SK-N-SH (cell line): ENCODE data around the gene MRPL10. TPM values are rescaled to one million over a fixed set of nuclear protein-coding genes. Genes with fewer than 3 reads are reported as not detected.

ENCODE experiments used
- CTCF ChIA-PET: fragments of 300-600, 350-600 bp; formaldehyde crosslinking; extraction: SDS; loops from one replicate; lab custom pipeline; 2021; lab: Yijun Ruan, JAX
- POLR2A ChIA-PET: fragments of 350-600 bp; sonication (Branson Sonifier 250); formaldehyde crosslinking; extraction: SDS; loops from one replicate; lab custom pipeline; 2020; ENCODE audit warnings: antibody characterized with exemption, inconsistent platforms; lab: Yijun Ruan, JAX
- DNase-seq: peaks from one replicate; pipeline ENCODE4 v3.0.0; 2012
- H2AFZ ChIP-seq: fragments of 200-600 bp; sonication (generic); 2 replicates; pipeline ENCODE4 v1.8.1; 2016; ENCODE audit warnings: antibody characterized with exemption, mild to moderate bottlenecking, low read depth
- H3F3A ChIP-seq: fragments of 200-600 bp; sonication (generic); replicated peaks from 2 replicates; pipeline ENCODE3; 2016; ENCODE audit warnings: antibody characterized with exemption, mild to moderate bottlenecking; ENCODE audit not compliant: insufficient read depth
- H3K27ac ChIP-seq, 2 experiments: fragments of 200-500 bp in 1 of 2; fragments of 200-600 bp in 1 of 2; sonication (Bioruptor generic) in 1 of 2; sonication (generic), shearing (Covaris generic) in 1 of 2; 2 replicates each; pipeline versions ENCODE4 v1.5.1 to v1.6.1; 2014 to 2016; ENCODE audit warnings: low read depth in 2 of 2, inconsistent platforms in 1 of 2, low read length in 1 of 2, mild to moderate bottlenecking in 1 of 2, mixed read lengths in 1 of 2
- H3K27me3 ChIP-seq: fragments of 200-600 bp; sonication (generic), shearing (Covaris generic); 2 replicates; pipeline ENCODE4 v1.6.1; 2016; ENCODE audit warnings: mixed run types; ENCODE audit not compliant: insufficient read depth
- H3K36me3 ChIP-seq, 2 experiments: fragments of 200-500 bp in 1 of 2; fragments of 200-600 bp in 1 of 2; sonication (Bioruptor generic) in 1 of 2; sonication (generic) in 1 of 2; replicated peaks in 1 of 2; 2 replicates each; pipeline versions ENCODE3 to v1.5.1; 2014 to 2016; ENCODE audit warnings: low read length in 1 of 2, mild to moderate bottlenecking in 1 of 2; ENCODE audit not compliant: insufficient read depth in 2 of 2, control insufficient read depth in 1 of 2
- H3K4me1 ChIP-seq, 2 experiments: fragments of 200-500 bp in 1 of 2; fragments of 200-600 bp in 1 of 2; sonication (Bioruptor generic) in 1 of 2; sonication (generic), shearing (Covaris generic) in 1 of 2; 2 replicates each; pipeline versions ENCODE4 v1.5.1 to v1.6.1; 2014 to 2016; ENCODE audit warnings: low read depth in 1 of 2, low read length in 1 of 2, mixed run types in 1 of 2; ENCODE audit not compliant: insufficient read depth in 2 of 2, control insufficient read depth in 1 of 2
- H3K4me2 ChIP-seq: fragments of 200-600 bp; sonication (generic), shearing (Covaris generic); 2 replicates; pipeline ENCODE4 v1.6.1; 2017; ENCODE audit warnings: mixed run types
- H3K4me3 ChIP-seq, 2 experiments: fragments of 200-500 bp in 1 of 2; fragments of 200-600 bp in 1 of 2; sonication (Bioruptor generic) in 1 of 2; sonication (generic), shearing (Covaris generic) in 1 of 2; 2 replicates each; pipeline versions ENCODE4 v1.5.1 to v1.8.1; 2014 to 2016; ENCODE audit warnings: low read depth in 2 of 2, inconsistent platforms in 1 of 2, low read length in 1 of 2, mild to moderate bottlenecking in 1 of 2, mixed read lengths in 1 of 2, moderate library complexity in 1 of 2
- H3K79me2 ChIP-seq: fragments of 200-600 bp; sonication (generic); 2 replicates; pipeline ENCODE4 v1.8.1; 2017; ENCODE audit warnings: mild to moderate bottlenecking; ENCODE audit not compliant: insufficient read depth
- H3K9ac ChIP-seq: fragments of 200-600 bp; sonication (generic); 2 replicates; pipeline ENCODE4 v1.6.1; 2017; ENCODE audit warnings: mixed run types
- H3K9me2 ChIP-seq: fragments of 200-600 bp; sonication (generic); 2 replicates; pipeline ENCODE4 v1.6.1; 2017; ENCODE audit warnings: mixed run types
- H3K9me3 ChIP-seq: fragments of 200-600 bp; sonication (generic); 2 replicates; pipeline ENCODE4 v1.6.1; 2017; ENCODE audit warnings: mixed run types, mild to moderate bottlenecking, moderate library complexity
- H4K20me1 ChIP-seq: fragments of 200-600 bp; sonication (generic); 2 replicates; pipeline ENCODE4 v1.6.1; 2017; ENCODE audit warnings: mild to moderate bottlenecking, mixed run types; ENCODE audit not compliant: insufficient read depth
- CTCF ChIP-seq: fragments of 200-600 bp; sonication (generic); IDR thresholded peaks from 2 replicates; pipeline ENCODE4 v1.6.1; 2017; ENCODE audit warnings: antibody characterized with exemption, mild to moderate bottlenecking, moderate library complexity
- ELF1 ChIP-seq: IDR thresholded peaks from 2 replicates; pipeline ENCODE4 v1.4.0; 2012
- EP300 ChIP-seq, 2 experiments: IDR thresholded peaks; 2 replicates each; pipeline versions ENCODE4 v1.4.0 to v1.6.1; 2012; ENCODE audit warnings: borderline replicate concordance in 1 of 2, low read depth in 1 of 2, low read length in 1 of 2
- EZH2phosphoT487 ChIP-seq: fragments of 200-600 bp; sonication (generic); IDR thresholded peaks from 2 replicates; pipeline ENCODE4 v1.6.1; 2017; ENCODE audit warnings: low read depth, mixed run types, mild to moderate bottlenecking, antibody characterized with exemption, moderate library complexity, borderline replicate concordance
- FOSL2 ChIP-seq: IDR thresholded peaks from 2 replicates; pipeline ENCODE4 v1.4.0; 2012; ENCODE audit warnings: low read depth, mild to moderate bottlenecking, moderate library complexity, borderline replicate concordance
- GABPA ChIP-seq: IDR thresholded peaks from 2 replicates; pipeline ENCODE4 v1.4.0; 2012; ENCODE audit warnings: low read depth, mild to moderate bottlenecking
- GATA2 ChIP-seq: sonication (generic); formaldehyde crosslinking; IDR thresholded peaks from 2 replicates; pipeline ENCODE4 v1.5.0; 2020; ENCODE audit warnings: mild to moderate bottlenecking, missing genetic modification reagents
- IRF3 ChIP-seq: fragments of 150-350 bp; IDR thresholded peaks from 2 replicates; pipeline ENCODE4 v1.6.1; 2016; ENCODE audit warnings: mild to moderate bottlenecking, low read depth, low read length
- JUND ChIP-seq: IDR thresholded peaks from 2 replicates; pipeline ENCODE4 v1.4.0; 2012
- MXI1 ChIP-seq: IDR thresholded peaks from 2 replicates; pipeline ENCODE4 v1.6.1; 2012; ENCODE audit warnings: mild to moderate bottlenecking, low read depth, low read length, improper control_type of control experiment
- NRF1 ChIP-seq: IDR thresholded peaks from 2 replicates; pipeline ENCODE4 v1.6.1; 2012; ENCODE audit warnings: low read depth, mild to moderate bottlenecking, low read length
- POLR2AphosphoS5 ChIP-seq: IDR thresholded peaks from 2 replicates; pipeline ENCODE4 v1.6.1; 2012; ENCODE audit warnings: low read depth, low read length
- RAD21 ChIP-seq: IDR thresholded peaks from 2 replicates; pipeline ENCODE4 v1.6.1; 2012; ENCODE audit warnings: mild to moderate bottlenecking, low read length
- RFX5 ChIP-seq: IDR thresholded peaks from 2 replicates; pipeline ENCODE4 v1.6.1; 2012; ENCODE audit warnings: mild to moderate bottlenecking, improper control_type of control experiment, low read length
- SIN3A ChIP-seq: IDR thresholded peaks from 2 replicates; pipeline ENCODE4 v1.6.1; 2012; ENCODE audit warnings: low read depth, mild to moderate bottlenecking, low read length, moderate library complexity, borderline replicate concordance
- SMC3 ChIP-seq: IDR thresholded peaks from 2 replicates; pipeline ENCODE4 v1.6.1; 2012; ENCODE audit warnings: low read depth, low read length, improper control_type of control experiment
- TAF1 ChIP-seq: IDR thresholded peaks from 2 replicates; pipeline ENCODE4 v1.6.1; 2012; ENCODE audit warnings: low read depth, mild to moderate bottlenecking, low read length, moderate library complexity, borderline replicate concordance
- TEAD4 ChIP-seq: IDR thresholded peaks from 2 replicates; pipeline ENCODE4 v1.4.0; 2012; ENCODE audit warnings: mild to moderate bottlenecking, borderline replicate concordance; ENCODE audit not compliant: insufficient read depth
- WGBS: methylation state at CpG from one replicate; pipeline ENCODE4 v1.1.6; 2017; ENCODE audit warnings: low lambda C conversion rate; 5-methylcytosine and 5-hydroxymethylcytosine counted together
- polyA plus RNA-seq, 3 experiments: library from polyadenylated mRNA; depleted of rRNA; stranded (reverse); fragments of >200 nt; gene quantifications; 2 replicates each; pipeline ENCODE4 v1.2.3, GENCODE V29; 2012
- TF ChIP-seq, protein P1 (sequence below): IDR thresholded peaks from 2 replicates; pipeline ENCODE4 v1.4.0; 2012; ENCODE audit warnings: low read depth, borderline replicate concordance
- TF ChIP-seq, protein P2 (sequence below): IDR thresholded peaks from 2 replicates; pipeline ENCODE4 v1.6.1; 2012; ENCODE audit warnings: mild to moderate bottlenecking, low read depth, low read length, moderate library complexity

The MRPL10 gene
- polyA plus RNA-seq, 1 of the 3 experiments (the other 2 are of a cell fraction): 136 TPM

DNA sequence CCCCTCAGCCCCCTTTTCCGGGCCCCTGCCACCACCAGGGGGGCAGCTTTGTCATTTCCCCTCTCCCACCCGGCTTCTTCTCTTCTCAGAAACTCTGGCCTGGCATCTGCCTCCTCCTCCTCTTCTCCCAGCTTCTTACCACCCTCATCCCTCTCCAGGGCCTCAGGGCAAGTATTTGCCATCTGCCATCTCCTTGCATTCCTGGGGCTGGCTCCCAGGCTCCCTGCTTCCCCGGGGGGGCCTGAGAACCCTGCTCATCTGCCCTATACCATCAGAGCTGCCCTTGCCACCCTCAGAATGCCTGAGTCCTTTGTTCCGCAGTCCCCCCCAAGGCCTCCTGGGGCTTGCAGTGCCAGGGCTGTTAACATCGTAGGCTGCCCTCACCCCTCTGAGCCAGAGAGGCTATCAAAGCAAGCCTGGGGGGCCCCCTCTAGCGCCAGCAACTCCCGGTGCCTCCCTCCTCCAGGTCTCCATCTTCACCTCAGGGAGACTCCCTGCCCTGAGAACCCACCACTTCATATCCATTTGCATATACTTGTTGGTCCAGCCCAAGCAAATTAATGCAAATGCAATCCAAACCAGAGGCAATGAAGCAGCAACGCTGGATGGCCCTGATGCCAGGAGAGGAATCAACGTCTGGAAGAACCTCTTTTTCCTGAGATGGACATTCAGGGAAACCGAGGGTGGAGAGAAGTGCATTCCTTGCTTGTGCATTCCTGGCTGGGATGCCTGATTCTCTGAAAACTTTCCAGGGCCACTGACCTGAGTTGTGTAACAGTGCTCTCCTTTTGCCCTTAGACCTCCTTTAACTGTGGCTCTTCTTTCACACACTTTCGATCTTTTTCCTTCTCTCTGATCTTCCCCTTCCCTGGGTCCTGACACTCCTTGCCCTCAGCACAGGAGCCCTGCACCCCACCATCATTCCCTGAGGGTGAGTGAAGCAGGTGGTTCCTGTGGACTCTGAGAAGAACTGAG, 44.0 kb upstream of the MRPL10 start:
- H3K9me2 ChIP-seq: no peaks in the 10 kb centered on the region
- no peak overlapping the region for H3K27ac ChIP-seq
- no peak overlapping the region for H3K4me3 ChIP-seq
- H3K27me3 ChIP-seq: peaks cover 59% of the 10 kb centered on the region
- no peak overlapping the region for H3K9ac ChIP-seq
- ChIA-PET POLR2A (no interaction called here), CTCF (interaction anchor here (0.9 to 9.4 kb wide), 6 partner anchors 14 to 74 kb away, joined by 3 to 108 read pairs (median 14); partner anchors contain the start of gene SCRN2)
- H3K9me3 ChIP-seq: no peaks in the 10 kb centered on the region
- no peaks in the 10 kb centered on the region for H3K36me3 ChIP-seq
- no peak for TF ChIP-seq EZH2phosphoT487
- TF ChIP-seq EP300 (IDR thresholded peaks at IDR 0.05; ENCODE audit: borderline replicate concordance in 1 of 2, low read depth in 1 of 2, low read length in 1 of 2): no peak
- TF ChIP-seq FOSL2: no peak
- TF ChIP-seq TAF1: no peak
- TF ChIP-seq NRF1: no peak
- TF ChIP-seq, protein P1, sequence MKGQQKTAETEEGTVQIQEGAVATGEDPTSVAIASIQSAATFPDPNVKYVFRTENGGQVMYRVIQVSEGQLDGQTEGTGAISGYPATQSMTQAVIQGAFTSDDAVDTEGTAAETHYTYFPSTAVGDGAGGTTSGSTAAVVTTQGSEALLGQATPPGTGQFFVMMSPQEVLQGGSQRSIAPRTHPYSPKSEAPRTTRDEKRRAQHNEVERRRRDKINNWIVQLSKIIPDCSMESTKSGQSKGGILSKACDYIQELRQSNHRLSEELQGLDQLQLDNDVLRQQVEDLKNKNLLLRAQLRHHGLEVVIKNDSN: no peak
- TF ChIP-seq ELF1: no peak
- TF ChIP-seq CTCF: no peak
- TF ChIP-seq GABPA: no peak
- no peak for TF ChIP-seq SIN3A
- TF ChIP-seq TEAD4: no peak
- no peak for TF ChIP-seq MXI1
- TF ChIP-seq POLR2AphosphoS5: no peak
- no peak for TF ChIP-seq JUND
- TF ChIP-seq, protein P2, sequence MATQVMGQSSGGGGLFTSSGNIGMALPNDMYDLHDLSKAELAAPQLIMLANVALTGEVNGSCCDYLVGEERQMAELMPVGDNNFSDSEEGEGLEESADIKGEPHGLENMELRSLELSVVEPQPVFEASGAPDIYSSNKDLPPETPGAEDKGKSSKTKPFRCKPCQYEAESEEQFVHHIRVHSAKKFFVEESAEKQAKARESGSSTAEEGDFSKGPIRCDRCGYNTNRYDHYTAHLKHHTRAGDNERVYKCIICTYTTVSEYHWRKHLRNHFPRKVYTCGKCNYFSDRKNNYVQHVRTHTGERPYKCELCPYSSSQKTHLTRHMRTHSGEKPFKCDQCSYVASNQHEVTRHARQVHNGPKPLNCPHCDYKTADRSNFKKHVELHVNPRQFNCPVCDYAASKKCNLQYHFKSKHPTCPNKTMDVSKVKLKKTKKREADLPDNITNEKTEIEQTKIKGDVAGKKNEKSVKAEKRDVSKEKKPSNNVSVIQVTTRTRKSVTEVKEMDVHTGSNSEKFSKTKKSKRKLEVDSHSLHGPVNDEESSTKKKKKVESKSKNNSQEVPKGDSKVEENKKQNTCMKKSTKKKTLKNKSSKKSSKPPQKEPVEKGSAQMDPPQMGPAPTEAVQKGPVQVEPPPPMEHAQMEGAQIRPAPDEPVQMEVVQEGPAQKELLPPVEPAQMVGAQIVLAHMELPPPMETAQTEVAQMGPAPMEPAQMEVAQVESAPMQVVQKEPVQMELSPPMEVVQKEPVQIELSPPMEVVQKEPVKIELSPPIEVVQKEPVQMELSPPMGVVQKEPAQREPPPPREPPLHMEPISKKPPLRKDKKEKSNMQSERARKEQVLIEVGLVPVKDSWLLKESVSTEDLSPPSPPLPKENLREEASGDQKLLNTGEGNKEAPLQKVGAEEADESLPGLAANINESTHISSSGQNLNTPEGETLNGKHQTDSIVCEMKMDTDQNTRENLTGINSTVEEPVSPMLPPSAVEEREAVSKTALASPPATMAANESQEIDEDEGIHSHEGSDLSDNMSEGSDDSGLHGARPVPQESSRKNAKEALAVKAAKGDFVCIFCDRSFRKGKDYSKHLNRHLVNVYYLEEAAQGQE: no peak
- no peak for TF ChIP-seq IRF3
- no peak for TF ChIP-seq RFX5
- no peak for TF ChIP-seq SMC3
- no peak for TF ChIP-seq GATA2 (CRISPR knock-in tag)
- no peak for TF ChIP-seq RAD21
- peaks cover 5% of the 10 kb centered on the region for H3F3A ChIP-seq
- peaks cover 0 to 8% of the 10 kb centered on the region in 2 experiments; a peak in 1 of 4 replicates for H3K4me1 ChIP-seq
- WGBS: 36% methylated on average over 11 of the region's 11 CpGs
- H3K4me2 ChIP-seq: no peak overlapping the region
- DNase-seq: no peak
- no peaks in the 10 kb centered on the region for H4K20me1 ChIP-seq
- no peak overlapping the region for H2AFZ ChIP-seq
- H3K79me2 ChIP-seq: no peaks in the 10 kb centered on the region
